Fibroblast of skin of abdomen (primary cell): ENCODE data around the gene NUDT7. TPM values are rescaled to one million over a fixed set of nuclear protein-coding genes. Genes with fewer than 3 reads are reported as not detected.

ENCODE experiments used
- DNase-seq: peaks from one replicate; pipeline ENCODE4 v3.0.0-alpha.2; 2013
- polyA plus RNA-seq, 2 experiments: library from polyadenylated mRNA; unstranded; fragments of 120-200 nt; gene quantifications; one replicate each; pipeline ENCODE4 v1.2.1, GENCODE V29; 2013; ENCODE audit not compliant: insufficient read length in 2 of 2

The NUDT7 gene
- 6.8 TPM for polyA plus RNA-seq (2013, experiment 1 of 2; ENCODE audit: insufficient read length)
- 5.3 TPM for polyA plus RNA-seq (2013, experiment 2 of 2; ENCODE audit: insufficient read length)

- peak; percentile 97 for DNase-seq
Observed at GRCh38 chr16:77722309-77723107, at the start of gene NUDT7. TSS of gene NUDT7 (plus strand) at chr16:77722514. CDS start at chr16:77722583, 69 bp downstream.

- peak; percentile 61 for DNase-seq
Observed at GRCh38 chr16:77674888-77675287, 47.4 kb upstream of the NUDT7 start.

- peak; percentile 71 for DNase-seq
Observed at GRCh38 chr16:77675464-77676324, 46.6 kb upstream of the NUDT7 start.

- no peak for DNase-seq
Observed at GRCh38 chr16:77677129-77677528, 45.2 kb upstream of the NUDT7 start.

GRCh38 chr16:77679391-77679790, 42.9 kb upstream of the NUDT7 start:
- no peak for DNase-seq

GRCh38 chr16:77679901-77680300, 42.4 kb upstream of the NUDT7 start:
- DNase-seq, result peak; percentile 31

- DNase-seq, result no peak
Observed at GRCh38 chr16:77680496-77680895, 41.8 kb upstream of the NUDT7 start.

GRCh38 chr16:77682586-77682985, 39.7 kb upstream of the NUDT7 start:
- no peak for DNase-seq

GRCh38 chr16:77683397-77684180, 38.7 kb upstream of the NUDT7 start:
- no peak for DNase-seq

GRCh38 chr16:77684181-77684526, 38.2 kb upstream of the NUDT7 start:
- no peak for DNase-seq

GRCh38 chr16:77686385-77686784, 35.9 kb upstream of the NUDT7 start:
- DNase-seq, result no peak

- DNase-seq, result no peak
Observed at GRCh38 chr16:77689971-77690370, 32.3 kb upstream of the NUDT7 start.

- DNase-seq, result no peak
Observed at GRCh38 chr16:77690416-77690815, 31.9 kb upstream of the NUDT7 start.

- DNase-seq, result no peak
Observed at GRCh38 chr16:77692612-77693011, 29.7 kb upstream of the NUDT7 start.

- no peak for DNase-seq
Observed at GRCh38 chr16:77696149-77696548, 26.2 kb upstream of the NUDT7 start.

- no peak for DNase-seq
Observed at GRCh38 chr16:77700846-77701245, 21.5 kb upstream of the NUDT7 start.

GRCh38 chr16:77705351-77705750, 17.0 kb upstream of the NUDT7 start:
- no peak for DNase-seq

GRCh38 chr16:77711179-77711578, 11.1 kb upstream of the NUDT7 start:
- DNase-seq, result no peak

GRCh38 chr16:77711775-77712174, 10.5 kb upstream of the NUDT7 start:
- DNase-seq, result peak; percentile 33

- no peak for DNase-seq
Observed at GRCh38 chr16:77715145-77715544, 7.2 kb upstream of the NUDT7 start.

GRCh38 chr16:77721752-77722308, 484 bp upstream of the NUDT7 start:
- DNase-seq, result no peak

- DNase-seq, result peak; percentile 33
Observed at GRCh38 chr16:77723108-77723514, 797 bp downstream of the NUDT7 start.
